Smooth muscle cell of the brain vasculature (primary cell): Measurements from ENCODE around the gene TRAPPC12.

ENCODE experiments used
- DNase-seq: peaks from one replicate; pipeline ENCODE4 v3.0.0-alpha.2; 2012; ENCODE audit warnings: low read depth, low spot score

TRAPPC12 gene

DNA sequence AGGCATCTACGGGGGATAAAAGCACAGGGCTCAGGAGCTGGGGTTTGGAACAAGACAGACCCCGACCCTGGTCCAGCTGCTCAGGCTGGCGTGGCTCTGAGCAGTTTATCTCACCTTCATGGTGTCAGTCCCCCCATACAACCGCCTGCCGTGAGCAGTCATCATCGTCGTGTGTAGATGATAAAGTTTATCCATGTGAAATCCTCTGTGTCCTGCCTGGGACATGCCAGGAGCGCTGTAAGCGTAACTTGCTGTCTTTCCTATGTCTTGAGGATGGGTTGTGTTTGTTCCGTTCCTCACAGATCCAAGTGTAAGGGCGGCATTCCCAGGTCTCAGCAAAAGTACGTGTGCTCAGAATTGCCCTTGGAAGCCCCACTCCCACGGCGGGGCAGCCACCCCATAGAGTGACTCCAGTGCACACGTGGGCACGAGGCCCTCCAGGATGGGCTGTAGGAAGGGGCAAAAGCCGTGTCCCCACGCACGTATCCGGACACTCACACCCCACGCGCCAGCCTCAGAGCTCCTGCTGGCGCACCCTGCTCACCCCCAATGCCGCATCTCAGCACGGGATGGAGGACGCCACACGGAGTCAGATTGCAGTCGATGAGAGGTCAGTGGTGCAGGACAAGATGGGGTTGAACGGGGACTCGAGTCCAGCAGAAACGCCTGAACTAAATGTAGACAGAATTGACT, 88.9 kb downstream of the TRAPPC12 start:
- DNase-seq = no peak

DNA sequence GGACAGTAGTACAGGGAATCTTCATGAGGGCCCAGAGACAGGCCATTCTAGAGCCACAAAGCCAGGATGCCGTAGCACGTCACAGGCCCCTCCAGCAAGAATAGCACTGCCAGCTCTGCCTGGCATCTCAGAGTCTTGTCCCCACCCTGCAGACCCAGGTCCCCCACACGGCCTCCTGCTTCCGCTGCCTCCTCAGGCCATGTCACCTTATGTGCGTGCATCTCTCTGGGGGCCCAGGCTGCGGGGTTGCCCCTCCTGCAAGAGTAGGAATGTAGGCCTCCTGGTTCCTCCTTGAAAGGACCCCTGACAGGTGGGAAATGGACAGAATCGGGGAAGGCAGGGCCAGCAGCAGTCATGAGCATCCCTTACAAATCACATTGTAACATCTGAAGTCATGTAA, 90.0 kb downstream of the TRAPPC12 start:
- DNase-seq = no peak

DNA sequence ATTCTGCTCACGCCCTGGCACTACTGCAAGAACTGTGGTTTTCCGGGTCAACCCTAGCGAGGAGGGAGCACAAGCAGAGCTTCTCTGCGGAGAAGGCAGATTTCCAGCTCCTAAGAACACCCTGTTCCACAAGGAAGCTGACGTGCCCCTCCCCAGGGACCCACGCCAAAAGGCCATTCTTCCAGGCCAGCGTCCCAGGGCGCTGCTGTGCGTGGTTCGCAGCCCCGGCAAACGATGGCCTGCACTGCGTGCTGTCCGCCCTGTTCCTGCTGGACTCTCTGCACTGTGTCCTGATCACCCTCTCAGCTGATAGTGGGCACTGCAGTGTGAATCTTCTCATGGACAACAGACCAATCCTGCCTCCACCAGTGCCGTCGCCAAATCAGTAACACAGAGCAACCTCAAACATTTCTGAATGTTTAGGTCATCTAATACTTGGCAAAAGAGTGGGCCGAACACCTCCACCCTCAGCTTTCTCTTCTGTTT, 90.7 kb downstream of the TRAPPC12 start:
- DNase-seq = no peak

DNA sequence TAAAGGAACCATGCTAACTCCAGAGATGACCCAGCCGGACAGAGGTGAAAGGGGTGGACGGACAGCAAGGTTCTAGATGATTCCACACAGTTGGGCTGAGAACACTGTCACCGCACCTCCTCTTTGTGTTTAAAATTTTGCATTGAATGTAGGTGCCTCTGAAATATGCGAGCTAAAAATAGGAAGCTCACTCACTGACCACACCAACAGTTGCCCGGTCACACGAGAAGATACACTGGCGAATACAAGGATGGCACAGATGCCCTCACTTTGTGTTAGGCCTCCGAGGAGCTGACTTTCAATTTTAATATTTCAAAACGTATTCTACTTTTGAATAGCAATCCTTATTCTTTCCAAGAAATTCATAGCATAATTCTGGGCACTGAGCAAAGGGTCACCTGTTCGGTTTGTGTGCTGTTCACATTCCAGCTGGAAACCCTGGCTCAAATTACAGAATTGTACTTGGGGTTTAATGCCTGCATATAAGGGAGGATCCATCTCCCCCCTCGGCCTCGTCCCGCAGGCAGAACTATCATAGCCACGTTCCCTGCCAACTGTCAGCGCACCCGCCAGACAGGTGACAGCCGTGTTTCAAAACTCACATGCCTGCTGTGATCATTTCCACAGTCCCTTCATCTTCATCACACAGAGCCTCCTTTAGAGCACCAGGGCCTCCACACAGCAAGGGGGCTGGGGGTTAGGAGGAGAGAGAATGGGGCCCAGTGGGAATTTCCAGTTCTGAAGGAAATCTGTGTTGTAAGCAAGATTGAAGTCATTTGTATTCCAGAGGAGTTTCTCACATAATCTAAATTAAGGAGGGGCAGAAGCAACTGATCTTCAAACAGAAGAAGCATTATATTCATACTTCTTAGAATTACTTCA, 91.6 kb downstream of the TRAPPC12 start:
- DNase-seq = no peak

DNA sequence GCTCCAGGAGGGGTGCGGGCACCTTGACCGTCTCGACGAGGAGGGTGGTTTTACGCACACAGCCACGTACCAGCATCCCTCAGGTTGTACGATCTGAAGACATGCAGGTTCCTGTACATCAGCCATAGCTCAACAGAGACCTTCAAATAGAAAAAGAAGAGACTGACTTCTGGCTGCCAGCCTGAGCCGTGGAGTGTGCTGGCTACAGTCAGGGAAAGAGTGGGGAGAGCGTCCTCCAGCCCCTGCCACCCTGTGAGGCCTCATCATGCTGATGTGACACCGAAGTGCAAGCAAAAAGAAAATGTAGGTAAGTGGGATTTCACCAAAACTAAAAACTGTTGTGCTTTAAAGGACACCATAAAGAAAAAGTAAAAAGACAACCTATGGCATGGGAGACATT, 92.8 kb downstream of the TRAPPC12 start:
- DNase-seq = no peak

DNA sequence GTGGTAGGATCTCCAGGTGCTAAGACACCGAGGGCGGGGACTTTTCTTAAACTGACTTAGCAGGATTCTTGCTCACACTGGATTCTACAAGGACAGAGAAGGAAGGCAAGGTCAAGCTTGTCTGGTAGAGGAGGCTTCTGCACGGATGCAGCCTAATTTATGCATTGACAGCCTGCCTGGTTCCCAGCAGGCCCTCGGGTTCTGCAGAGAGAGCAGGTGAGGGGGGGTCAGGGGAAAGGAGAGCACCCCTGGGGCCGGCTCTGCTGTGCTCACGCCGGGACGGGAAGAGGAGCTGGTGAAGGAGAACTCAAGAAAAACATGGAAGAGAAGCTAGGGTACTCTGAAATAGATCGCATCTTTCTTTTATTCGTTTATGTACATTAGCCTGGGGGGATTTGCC, 93.5 kb downstream of the TRAPPC12 start:
- DNase-seq = no peak

DNA sequence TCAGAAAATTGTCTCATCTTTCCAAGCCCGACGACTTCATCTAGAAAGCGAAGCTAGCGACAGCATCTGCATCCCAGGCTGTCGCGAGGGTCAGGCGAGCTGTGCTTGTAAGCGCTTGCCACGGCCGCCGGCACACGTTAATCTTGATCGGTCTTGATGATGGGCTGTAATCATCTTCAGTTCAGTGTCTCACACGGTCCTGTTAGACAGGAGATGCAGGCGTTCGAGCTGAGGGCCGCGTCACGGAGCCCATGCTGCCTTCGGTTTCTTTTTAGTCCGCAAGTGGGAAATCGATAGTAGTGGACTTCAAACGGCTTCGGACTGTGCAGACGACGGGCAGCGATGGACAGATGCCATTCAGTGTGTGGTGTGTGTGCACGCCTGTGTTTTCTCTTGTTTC, 96.3 kb downstream of the TRAPPC12 start:
- no peak for DNase-seq

DNA sequence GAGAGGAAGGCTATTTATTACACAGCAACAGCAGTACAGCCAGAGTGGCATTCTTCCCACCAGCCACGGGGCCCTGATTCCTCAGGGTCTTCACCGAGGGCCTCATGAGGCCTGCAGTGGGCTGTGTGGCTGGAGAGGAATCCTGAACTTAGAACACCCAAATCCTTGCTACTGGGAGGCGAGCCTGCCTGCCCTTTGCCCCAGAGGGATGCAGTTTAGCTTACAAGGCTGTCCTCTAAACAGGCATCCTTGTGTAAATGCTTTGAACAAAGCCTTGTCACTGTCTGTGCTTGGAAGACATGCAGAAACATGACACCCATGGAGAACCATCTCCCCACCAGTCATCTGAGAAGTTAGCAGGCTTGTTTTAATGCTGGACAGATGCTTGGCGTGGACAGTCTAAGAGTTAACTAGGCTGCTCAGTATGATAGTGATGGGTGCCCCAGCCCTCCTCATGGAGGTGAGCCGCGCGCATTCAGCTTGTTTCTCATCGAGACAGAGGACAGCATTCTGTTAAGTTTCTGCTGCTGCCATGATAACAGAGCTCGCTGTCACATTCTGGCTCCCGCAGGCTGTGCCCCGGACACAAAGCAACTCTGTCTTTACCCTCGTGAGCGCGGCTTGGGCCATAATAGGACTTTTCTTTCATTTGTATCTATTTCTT, 97.0 kb downstream of the TRAPPC12 start:
- DNase-seq = no peak

DNA sequence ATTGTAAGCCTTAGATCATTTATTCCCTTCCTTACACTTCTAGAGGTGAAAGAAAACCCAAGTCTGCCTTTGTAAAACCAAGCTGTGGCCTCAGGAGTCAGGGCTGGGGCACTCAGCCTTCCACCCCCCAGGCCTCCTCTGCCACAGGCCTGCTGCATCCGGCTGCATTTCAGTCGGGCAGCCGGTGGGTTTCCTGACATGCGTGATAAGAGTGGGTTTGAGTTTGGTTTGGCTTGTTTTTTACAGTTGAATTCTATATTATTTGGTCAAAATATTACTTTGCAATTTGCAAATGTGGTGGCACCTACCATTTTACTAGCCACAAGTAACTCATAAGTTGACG, 97.5 kb downstream of the TRAPPC12 start:
- DNase-seq = no peak

DNA sequence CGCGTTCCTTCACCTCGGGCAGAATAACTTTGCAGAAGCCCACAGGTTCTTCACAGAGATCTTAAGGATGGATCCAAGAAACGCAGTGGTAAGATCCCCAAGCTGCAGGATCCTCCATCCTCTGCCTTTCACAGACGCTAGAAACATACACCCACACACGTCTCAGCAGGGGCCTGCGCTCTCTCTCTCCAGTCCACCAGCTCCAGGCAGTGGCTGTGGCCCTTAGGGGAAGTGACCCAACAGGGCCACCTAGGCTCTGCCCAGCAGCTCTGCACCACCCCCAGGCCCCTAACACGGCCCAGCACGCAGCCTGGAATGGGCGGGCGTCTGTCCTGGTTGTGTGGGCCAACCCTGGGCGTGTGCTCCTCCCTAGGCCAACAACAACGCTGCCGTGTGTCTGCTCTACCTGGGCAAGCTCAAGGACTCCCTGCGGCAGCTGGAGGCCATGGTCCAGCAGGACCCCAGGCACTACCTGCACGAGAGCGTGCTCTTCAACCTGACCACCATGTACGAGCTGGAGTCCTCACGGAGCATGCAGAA, 99.4 kb downstream of the TRAPPC12 start:
- DNase-seq = no peak

DNA sequence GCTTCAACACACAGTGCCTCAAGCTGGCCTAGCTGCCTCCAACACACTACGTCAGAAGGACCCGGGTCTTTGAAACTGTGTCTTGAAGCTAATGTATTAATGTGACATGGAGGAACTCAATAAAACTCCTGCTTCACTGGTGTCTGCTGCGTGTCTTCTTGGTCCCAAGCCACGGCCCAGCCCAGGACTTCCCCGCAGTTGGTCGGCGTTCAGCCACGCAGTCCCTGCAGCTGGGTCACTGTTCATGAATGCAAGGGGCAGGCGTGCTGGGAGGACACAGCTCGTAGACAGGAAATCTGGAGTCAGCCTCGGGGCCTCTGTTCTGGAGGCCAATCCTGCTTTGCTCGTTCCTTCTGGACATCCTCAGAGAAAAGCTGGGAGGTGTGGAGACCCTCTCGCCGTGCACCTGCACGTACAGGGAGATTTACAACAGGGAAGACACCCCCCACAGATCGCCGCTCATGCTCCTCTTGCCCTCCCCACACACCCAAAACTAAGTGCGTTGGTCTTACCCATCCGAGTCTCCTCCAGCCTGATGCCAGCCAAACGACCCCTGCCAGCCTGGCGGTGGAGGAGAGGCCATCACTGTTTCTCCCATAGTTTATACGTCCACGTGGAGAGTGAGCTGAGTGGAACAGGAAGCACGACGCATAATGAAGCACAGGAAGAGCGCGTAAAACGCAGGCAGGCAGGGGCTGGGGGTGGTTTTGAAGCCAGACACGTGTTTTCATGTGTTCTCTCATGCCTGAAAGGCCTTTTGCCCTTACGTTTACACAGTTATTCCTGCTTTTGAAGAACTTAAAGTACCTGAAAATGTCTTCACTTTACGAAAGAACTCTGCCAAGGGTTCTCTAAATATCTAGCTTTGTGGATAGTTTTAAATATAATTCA, 100.2 kb downstream of the TRAPPC12 start:
- DNase-seq = no peak

DNA sequence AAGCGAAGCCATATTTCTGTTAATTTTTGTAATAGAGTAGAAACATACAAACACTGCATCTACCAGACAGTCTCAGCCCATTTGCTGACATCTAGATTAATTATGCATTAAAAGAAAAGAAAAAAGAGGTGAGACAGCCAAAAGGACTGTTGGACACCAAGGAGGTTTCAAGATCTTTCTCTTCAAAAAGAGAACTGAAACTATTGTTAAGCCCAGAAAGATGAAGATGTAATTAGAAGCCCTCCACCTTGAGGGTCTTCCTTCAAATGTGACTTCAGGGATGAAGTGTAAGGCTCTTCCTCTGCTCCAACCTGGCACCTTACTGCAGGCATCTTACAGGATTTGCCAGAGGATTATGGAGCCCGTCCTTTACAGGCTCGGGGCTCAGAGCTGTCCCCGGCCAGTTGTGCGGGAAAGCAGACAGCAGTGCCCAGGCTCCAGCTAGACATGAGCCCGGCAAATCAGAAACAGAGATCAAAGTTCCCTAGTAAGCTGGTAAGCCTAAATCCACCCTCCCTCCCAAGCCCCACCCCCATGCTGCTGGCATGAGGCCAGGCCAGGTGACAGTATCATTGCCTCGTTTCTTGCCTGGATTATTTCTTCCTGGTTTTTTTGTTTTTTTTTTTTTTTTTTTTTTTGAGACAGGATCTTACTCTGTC, 101.0 kb downstream of the TRAPPC12 start:
- no peak for DNase-seq

DNA sequence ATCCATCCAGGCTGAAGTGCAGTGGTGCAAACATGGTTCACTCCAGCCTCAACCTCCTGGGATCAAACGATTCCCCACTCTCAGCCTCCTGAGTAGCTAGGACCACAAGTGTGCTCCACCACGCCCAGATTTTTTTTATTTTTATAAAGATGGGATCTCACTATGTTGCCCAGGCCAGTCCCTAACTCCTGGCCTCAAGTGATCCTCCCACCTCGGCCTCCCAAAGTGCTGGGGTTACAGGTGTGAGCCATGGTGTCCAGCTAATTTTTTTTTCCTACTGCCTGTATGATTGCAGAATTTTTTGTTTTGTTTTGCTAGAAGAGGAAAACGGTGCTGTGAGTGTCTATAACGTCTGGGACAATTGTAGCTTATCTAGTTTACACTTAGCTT, 101.5 kb downstream of the TRAPPC12 start:
- no peak for DNase-seq

DNA sequence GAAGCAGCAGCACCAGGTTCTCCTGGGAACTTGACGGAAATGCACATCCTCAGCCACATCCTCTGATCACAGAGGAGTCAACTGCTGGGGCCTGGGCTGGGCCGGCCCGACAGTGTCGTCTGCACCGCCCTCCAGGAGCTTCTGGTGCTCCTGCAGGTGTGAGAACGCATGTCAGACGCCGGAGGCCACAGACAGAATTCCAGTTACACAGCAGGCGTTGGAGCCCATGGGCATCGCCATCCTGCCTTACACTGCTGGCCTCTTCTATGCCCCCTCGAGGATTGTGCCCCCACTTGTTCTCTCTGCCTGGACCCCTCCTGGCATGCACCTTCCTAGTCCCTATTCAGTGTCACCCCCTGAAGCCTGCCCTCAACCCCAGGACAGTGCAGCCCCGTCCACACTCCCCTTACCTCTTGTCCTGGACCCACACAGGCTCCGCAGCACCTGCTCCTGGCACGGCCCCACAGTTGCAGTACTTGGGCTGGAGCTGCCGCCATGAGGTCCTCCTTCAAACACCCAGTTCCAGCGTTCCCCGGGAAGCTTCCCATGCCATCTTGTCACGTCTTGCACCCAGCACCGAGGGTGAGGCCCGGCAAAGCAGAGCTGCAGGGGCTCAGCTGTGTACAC, 102.4 kb downstream of the TRAPPC12 start:
- DNase-seq = no peak

DNA sequence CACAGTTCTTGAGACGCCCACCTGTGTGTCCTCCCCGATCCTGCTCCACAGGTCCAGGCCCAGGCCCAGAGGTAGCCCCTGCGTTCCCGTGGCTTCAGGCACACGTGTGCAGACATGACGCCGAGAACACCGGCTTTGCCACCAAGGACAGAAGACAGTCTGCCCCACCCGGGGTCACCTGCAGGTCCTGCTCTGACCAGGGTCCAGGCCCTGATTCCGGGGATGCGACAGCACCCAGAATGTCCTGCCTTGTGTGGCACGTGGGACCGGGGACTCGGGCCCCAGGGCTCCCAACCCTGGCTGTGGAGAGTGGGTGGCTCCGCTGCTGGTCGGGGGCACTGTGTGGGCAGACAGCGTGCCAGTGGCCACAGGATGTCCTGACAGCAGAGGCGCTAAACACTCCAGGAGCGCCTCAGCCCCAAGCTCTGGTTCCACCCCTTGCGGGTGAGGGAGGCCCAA, 102.9 kb downstream of the TRAPPC12 start:
- DNase-seq = no peak

DNA sequence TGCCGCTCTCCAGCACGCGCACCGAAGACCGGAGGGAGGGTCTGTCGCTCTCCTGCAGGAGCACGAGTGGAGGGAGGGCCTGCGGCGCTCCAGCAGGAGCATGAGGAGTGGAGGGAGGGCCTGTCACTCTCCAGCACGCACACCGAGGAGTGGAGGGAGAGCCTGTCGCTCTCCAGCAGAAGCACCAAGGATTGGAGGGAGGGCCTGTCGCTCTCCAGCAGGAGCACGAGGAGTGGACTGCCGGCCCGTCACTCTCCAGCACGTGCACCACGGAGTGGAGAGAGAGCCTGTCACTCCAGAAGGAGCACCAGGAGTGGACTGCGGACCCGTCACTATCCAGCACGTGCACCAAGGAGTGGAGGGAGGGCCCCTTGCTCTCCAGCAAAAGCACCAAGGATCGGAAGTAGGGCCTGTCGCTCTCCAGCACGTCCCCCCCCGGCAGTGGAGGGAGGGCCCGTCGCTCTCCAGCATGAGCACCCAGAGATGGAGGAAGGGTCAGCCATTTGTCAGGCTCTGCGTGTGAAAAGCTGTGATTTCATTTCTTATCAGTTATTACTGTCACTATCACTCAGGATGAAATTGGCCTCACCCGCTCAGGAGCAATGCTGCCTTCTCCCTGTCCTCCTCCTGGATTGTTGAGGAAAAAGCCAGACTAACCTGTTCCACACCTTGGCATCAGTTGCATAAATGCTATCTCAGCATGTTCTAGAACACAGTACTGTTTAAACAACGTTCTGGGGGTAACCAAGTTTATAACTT, 103.9 kb downstream of the TRAPPC12 start:
- no peak for DNase-seq

DNA sequence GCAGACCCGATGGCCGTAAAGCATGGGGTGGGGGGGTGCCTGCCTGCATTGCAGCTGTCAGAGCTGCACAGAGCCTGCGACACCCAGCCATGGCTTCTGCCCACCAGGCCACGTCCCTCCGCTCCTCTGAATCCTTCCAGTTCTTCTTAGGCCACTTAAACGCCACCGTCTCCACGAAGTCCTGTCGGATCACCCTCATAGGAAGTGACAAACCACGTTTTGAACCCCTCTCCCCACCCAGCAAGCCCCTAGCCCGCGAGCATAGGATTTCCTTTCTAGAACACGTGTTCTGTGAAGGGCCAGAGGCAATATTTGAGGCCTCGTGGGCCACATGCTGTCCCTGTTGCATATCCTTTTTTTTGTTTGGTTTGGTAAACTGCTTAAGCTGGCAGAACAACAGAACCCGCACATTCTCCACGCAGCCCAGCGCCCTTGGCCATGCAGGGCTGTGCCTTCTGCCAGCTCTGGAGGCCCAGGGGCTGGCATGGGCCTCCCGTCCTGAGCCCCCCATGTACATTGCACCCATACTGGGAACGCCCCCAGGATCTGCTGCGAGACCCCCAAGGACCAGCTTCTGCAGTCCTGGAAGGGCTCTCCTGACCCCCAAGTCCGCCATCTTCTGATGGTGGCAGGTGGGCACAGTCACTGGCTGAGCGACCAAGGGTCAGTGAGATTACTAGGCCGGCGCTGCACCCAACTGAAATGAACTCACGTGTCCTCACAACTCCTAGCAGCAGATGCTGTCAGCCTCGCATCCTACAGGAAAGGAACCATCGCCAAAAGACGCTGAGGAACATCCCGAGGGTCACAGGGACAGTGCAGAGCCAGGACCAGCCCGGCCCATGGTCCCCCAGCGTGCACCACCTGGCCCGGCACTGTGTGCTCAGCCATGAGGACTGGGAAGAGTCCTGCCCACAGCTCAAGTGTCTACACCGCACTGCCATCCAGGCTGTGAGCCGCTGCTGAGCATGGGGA, 104.8 kb downstream of the TRAPPC12 start:
- DNase-seq = no peak

DNA sequence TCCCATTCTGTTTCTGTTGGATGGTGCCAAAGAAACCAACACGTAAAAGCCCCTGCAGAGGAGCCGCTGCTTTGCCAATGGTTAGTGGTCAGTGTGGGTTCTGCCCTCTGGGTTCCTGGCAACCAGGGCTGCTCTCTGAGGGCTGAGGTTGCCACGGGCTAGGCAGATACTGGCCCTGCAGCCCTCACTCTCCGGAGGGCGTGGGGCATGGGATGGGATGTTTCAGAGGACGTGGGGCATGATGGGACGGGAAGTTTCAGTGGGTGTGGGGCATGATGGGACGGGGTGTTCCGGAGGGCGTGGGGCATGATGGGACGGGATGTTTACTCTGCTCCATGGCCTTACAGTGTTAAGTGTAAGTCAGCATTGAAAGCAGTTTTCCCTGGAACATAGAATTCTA, 105.7 kb downstream of the TRAPPC12 start:
- DNase-seq = no peak
